GM12864 (cell line): ENCODE data around the gene SLC16A3.
"Not testable (repeated sequence)": the region's sequence is repeated elsewhere in the genome, so short reads cannot be mapped to it uniquely, and the experiment has no call there.

Experiments used
- DNase-seq: peaks from one replicate; pipeline ENCODE4 v3.0.0-alpha.2; 2011; ENCODE audit warnings: low read depth
- H3K4me3 ChIP-seq: 2 replicates; pipeline ENCODE4 v1.5.1; 2011; ENCODE audit warnings: mild to moderate bottlenecking, low read depth, low read length, control low read depth
- TF ChIP-seq, protein P1 (sequence below): IDR thresholded peaks from 2 replicates; pipeline ENCODE4 v1.5.1; 2011; ENCODE audit warnings: low read depth, mild to moderate bottlenecking, moderate library complexity, low read length, control low read depth, inconsistent platforms; ENCODE audit errors: missing control alignments

SLC16A3 gene

DNA sequence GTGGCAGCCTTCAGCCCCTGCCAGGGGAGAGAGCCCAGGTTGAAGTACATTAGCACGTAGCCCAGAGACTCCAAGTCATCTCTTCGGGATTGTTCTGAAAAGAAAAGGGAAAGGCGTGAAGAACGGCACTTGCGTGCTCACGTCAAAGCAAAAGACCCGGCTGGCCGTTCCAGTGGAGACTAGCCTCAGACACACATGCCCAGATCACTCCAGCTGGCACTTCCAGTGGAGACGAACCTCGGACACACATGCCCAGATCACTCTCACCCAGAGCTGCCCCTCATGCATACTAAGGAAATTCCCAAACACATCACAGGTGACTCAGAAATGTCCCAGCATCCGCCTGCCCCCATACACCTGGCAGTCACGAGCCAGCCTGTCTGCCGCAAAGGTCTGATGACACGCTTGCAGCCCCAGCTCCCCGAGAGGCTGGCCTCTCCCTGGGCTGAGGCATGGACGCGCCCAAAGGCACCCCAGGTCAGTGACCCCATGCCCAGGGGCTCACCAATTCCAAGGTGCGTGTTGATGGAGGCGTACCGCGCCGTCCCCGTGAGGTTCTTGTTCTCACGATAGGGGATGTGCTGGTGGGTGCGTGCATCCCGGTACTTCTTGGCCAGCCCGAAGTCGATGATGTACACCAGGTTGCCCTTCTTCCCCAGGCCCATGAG, 23.8 kb downstream of the SLC16A3 start:
- no peak for DNase-seq
- TF ChIP-seq, protein P1, sequence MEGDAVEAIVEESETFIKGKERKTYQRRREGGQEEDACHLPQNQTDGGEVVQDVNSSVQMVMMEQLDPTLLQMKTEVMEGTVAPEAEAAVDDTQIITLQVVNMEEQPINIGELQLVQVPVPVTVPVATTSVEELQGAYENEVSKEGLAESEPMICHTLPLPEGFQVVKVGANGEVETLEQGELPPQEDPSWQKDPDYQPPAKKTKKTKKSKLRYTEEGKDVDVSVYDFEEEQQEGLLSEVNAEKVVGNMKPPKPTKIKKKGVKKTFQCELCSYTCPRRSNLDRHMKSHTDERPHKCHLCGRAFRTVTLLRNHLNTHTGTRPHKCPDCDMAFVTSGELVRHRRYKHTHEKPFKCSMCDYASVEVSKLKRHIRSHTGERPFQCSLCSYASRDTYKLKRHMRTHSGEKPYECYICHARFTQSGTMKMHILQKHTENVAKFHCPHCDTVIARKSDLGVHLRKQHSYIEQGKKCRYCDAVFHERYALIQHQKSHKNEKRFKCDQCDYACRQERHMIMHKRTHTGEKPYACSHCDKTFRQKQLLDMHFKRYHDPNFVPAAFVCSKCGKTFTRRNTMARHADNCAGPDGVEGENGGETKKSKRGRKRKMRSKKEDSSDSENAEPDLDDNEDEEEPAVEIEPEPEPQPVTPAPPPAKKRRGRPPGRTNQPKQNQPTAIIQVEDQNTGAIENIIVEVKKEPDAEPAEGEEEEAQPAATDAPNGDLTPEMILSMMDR, result no peak
- H3K4me3 ChIP-seq, result no peak overlapping the region

DNA sequence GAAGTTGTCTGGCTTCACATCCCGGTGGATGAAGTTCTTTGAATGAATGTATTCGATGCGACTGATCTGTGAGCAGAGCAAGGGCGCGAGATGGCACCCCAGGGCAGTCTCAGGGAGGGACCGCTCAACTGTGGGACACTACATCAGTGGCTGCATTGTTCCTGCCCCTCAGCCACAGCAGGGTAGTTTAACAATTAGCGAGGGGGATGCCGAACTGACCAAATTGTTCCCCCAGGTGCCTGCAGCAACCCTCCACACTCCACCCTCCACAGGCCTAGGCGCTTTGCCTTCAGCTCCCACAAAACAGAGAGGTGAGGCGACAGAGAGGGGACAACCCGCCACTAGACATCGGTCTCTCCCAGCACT, 24.3 kb downstream of the SLC16A3 start:
- TF ChIP-seq, protein P1, result no peak
- no peak for DNase-seq
- H3K4me3 ChIP-seq, result no peak overlapping the region

DNA sequence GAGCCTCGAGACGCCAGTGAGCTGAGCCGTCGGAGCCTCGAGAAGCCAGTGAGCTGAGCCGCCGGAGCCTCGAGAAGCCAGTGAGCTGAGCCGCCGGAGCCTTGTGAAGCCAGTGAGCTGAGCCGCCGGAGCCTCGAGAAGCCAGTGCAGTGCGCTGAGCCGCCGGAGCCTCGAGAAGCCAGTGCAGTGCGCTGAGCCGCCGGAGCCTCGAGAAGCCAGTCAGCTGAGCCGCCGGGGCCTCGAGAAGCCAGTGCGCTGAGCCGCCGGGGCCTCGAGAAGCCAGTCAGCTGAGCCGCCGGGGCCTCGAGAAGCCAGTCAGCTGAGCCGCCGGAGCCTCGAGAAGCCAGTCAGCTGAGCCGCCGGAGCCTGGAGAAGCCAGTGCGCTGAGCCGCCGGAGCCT, 25.3 kb downstream of the SLC16A3 start:
- H3K4me3 ChIP-seq, DNase-seq: not testable (repeated sequence)

DNA sequence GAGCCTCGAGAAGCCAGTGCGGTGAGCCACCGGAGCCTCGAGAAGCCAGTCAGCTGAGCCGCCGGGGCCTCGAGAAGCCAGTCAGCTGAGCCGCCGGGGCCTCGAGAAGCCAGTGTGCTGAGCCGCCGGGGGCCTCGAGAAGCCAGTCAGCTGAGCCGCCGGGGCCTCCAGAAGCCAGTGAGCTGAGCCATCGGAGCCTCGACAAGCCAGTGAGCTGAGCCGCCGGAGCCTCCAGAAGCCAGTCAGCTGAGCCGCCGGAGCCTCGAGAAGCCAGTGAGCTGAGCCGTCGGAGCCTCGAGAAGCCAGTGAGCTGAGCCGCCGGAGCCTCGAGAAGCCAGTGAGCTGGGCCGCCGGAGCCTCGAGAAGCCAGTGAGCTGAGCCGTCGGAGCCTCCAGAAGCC, 25.9 kb downstream of the SLC16A3 start:
- not testable (repeated sequence) for H3K4me3 ChIP-seq, DNase-seq

DNA sequence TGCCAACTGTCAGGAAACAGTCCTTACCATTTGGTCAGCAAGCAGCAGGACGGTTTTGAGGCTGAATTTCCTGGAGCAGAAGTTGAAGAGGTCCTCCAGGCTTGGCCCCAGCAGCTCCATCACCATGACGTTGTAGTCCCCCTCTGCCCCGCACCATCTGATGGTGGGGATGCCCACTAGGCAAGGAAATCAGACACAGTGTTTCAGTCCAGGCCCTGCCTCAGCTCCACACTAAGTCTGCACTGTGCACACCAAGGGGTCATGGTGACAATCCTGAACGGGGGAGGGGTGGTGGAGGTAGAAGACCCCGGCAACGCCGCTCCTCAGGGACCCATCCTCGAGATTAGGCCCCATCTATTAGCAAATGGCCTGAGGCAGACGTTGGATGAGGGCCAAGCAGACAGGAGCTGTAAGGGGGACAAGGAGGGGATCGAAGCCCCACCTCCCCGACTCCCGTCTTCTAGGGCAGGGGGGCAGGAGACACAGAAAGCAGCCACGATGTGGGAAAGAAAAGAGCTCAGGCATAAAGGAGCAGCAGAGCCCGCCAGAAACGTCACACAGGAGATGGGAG, 26.6 kb downstream of the SLC16A3 start:
- TF ChIP-seq, protein P1, result no peak
- H3K4me3 ChIP-seq, result no peak overlapping the region
- DNase-seq, result no peak

DNA sequence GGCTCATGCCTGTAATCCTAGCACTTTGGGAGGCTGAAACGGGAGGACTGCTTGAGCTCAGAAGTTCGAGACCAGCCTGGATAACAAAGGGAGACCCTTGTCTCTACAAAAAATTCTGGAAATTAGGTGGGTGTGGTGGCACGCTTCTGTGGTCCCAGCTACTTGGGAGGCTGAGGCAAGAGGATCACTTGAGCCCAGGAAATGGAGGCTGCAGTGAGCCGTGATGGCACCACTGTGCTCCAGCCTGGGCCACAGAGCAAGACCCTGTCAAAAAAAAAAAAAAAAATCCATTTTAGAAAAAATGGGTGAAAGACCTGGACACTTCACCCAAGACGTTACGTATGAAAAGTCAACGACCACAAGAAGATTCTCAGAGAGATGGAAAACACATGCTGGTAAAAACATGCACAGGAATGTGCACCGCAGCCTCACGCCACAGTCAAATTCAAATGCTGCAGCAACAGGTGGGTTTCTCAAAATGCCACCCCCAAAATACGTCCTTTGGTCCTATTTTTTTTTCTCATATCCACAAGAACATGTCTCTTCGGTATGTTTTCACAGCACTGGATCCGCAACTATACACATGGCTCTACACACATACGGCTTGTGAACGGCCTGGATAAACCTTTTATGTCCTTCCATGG, 27.5 kb downstream of the SLC16A3 start:
- no peak for DNase-seq
- TF ChIP-seq, protein P1, result no peak
- no peak overlapping the region for H3K4me3 ChIP-seq

DNA sequence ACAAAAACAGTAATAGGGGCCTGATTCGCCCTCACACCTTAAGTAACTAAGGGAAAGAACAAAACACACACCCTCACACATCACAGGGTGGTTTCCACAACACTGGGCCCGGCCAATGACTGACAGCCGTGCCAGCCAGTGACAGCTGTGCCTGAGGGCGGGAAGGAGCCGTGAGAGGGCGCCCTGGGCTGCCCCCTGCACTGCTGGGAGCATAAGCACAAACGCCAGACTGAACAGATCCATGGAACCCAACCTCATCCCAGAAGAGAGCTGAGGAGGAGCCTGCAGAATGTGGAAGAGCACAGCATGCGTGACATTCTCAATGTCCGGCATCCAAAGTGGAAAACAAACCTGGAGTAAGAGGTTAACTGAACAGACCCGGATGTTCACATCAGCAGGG, 28.6 kb downstream of the SLC16A3 start:
- TF ChIP-seq, protein P1, result no peak
- no peak for DNase-seq
- H3K4me3 ChIP-seq, result no peak overlapping the region

DNA sequence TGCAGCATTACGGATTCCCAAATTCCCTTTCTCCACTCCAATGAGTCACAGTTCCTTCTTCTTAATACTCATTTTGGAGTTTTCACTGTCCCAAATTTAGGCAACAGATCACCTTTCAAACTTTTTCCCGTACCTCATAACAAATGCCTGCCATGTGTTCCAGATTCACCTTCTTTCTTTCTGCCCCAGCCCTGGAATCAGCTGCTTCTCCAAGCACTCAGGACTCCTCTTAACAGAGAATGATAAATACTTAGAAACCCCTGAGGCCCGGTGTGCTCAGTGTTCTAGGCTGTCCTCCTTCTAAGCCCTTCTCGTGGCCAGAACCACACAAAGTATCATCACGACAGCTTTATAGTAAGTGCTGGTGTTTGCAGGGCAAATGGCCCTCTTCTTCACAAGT, 29.7 kb downstream of the SLC16A3 start:
- TF ChIP-seq, protein P1, result no peak
- no peak overlapping the region for H3K4me3 ChIP-seq
- no peak for DNase-seq

DNA sequence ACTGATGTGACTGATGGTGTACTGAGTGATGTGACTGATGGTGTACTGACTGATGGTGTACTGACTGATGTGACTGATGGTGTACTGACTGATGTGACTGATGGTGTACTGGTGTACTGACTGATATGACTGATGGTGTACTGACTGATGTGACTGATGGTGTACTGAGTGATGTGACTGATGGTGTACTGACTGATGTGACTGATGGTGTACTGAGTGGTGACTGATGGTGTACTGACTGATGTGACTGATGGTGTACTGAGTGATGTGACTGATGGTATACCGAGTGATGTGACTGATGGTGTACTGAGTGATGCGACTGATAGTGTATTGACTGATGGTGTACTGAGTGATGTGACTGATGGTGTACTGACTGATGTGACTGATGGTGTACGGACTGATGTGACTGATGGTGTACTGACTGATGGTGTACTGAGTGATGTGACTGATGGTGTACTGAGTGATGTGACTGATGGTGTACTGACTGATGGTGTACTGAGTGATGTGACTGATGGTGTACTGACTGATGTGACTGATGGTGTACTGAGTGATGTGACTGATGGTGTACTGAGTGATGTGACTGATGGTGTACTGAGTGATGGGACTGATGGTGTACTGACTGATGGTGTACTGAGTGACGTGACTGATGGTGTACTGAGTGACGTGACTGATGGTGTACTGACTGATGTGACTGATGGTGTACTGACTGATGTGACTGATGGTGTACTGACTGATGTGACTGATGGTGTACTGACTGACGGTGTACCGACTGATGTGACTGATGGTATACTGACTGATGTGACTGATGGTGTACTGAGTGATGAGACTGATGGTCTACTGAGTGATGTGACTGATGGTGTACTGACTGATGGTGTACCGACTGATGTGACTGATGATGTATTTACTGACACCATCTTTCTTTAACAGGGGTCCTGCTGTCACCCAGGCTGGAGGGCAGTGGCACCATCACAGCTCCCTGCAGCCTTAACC, 31.4 kb downstream of the SLC16A3 start:
- DNase-seq, H3K4me3 ChIP-seq: not testable (repeated sequence)
